Fibroblast of skin of scalp (primary cell): ENCODE data around the gene OR6M1.

Source experiments
- DNase-seq: peaks from one replicate; pipeline ENCODE4 v3.0.0-alpha.2; 2013

The OR6M1 gene

DNA sequence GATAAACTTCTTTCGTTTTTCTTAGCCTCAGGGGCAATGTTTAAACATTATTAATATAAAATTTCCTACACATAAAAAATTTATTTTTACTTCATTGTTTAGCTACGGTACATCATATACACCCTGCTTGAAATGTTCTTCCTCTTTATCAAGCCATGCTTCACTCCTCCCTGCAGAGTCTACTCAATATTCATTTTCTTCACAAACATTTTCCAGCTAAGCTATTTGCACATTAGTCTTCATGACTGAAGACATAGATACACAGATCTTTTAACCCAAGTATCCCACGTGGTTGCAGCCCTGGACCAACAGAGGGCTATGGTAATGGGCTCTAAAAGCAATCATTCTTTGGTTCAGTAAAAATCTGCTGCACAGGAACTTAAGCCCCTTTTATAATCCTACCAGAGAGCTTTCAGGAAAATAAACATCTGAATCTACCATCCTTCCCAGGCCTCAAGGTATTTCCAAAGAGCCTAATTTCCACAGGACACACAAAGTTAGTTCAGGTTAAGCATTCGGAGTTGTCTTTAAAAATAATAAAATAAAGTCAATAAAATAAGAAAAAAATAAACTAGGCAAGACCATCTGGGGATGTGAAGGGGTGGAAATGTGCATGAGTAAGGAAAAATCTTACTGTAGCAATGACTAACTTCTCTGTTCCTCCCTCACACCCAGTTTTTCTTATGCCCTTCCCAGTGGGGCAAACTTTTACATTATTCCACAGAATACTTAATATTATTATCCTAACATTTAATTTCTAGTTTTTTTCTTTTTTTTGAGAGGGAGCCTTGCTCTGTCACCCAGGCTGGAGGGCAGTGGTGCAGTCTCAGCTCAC is 30.2 kb downstream of the OR6M1 start:
- DNase-seq = no peak

DNA sequence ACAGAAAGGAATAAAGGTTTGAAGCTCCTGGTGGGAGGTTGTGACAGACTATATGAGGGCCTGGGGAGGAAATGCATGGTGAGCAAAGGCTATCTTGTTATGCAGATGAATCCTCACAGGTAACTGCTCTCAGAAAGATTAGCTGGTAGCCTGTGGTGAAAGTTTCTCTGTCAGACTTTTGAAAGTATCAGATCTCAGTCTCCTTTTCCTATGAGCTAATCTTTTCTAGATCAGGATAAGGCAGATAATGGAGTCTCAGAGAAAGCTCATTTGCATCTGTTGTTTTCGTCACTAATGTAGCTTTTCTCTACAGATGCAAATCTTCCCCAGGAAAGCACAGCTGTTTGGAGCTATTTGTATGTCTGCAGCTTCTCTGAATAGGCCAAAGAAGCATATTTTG is 30.9 kb downstream of the OR6M1 start:
- DNase-seq = no peak

DNA sequence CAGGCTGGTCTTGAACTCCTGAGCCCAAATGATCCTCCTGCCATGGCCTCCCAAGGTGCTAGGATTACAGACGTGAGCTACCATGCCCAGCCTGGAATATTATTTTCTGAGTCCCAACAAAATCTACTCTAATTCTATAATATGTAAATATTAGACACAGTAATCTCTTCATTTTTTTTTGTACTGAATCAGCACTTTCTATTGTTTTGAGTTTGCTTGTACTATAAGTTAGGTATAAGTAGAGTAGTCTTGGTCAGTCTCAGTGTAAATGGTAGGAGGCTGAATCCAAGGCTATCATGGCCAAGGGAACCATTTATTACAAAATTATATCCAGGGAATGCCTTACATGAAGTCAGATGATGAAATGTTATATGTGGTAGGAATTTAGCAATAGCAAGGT is 32.2 kb downstream of the OR6M1 start:
- DNase-seq = no peak

DNA sequence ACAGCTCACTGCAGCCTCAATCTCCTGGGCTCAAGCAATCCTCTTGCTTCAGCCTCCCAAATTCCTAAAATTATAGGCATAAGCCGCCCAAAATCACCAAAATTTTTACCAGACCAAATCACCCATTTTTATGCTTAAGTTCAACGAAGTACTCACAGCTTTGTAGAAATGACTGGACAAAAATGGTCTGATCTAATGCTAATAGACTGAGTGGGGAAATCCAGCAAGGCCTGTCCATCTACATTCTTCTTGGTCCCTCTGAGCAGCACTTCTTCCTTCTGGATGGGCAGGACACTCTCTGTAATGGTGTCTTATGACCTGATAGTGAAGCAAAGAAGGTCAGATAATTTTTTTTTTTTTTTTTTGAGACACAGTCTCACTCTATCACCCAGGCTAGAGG is 33.1 kb downstream of the OR6M1 start:
- no peak for DNase-seq

DNA sequence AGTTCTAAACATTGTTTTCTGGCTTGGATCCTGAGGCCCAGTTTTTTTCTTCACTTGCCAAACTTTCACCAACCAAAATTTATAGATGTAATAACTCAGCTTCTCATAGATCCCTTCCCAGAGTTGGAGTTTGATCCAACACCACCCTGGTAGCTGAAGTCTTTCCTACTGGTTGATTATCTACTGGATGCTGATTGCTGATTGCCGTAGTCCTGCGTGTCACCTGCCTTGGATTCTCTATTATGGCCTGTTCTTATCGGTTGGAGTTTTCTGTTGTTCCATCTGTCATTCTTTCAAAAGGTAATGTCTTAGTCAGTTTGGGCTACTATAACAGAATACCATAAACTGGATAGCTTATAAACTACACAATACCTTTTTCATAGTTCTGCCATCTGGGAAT is 34.5 kb downstream of the OR6M1 start:
- DNase-seq = no peak

DNA sequence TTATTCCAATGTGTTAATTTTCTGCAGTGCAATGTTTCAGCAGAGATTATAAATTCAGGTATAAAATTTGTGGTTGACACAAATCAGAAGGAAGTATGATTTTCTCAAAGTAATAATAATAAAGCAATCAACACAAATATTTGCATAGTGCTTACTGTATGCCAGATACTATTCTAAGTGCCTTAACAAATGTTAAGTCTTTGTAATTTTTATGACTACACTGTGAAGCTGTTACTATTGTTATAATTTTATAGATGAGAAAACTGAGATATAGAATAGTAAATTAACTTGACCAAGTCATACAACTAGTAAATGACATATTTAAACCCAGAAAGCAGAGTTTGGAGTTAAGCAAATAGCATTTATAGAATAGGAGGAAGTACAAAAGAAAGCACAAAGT is 35.4 kb downstream of the OR6M1 start:
- DNase-seq = no peak

DNA sequence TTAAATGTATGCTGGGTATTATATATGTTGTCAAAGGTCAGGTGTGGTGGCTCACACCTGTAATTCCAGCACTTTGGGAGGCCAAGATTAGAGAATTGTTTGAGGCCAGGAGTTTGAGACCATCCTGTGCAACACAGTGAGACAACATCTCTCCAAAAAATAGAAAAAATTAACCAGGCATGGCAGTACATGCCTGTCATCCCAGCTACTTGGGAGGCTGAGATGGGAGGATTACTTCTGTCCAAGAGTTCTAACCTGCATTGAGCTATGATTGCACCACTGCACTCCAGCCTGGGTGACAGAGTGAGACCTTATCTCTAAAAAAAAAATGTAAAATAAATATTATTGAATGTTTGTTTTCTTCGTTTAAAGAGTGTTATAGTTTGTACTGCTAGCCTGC is 40.5 kb downstream of the OR6M1 start:
- DNase-seq = no peak

DNA sequence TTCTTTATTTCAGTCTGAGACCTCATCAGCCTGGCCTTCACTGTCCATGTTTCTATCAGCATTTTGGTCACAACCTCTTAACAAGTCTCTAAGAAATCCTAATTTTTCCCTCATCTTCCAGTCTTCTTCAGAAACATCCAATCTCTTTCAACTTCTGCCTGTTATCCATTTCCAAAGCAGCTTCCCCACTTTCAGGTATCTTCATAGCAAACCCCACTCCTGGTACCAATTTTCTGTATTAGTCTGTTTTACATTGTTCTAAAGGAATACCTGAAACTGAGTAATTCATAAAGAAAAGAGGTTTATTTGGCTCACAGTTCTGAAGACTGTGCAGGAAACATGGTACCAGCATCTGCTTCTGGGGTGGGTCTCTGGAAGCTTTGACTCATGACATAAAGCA is 43.7 kb downstream of the OR6M1 start:
- no peak for DNase-seq

DNA sequence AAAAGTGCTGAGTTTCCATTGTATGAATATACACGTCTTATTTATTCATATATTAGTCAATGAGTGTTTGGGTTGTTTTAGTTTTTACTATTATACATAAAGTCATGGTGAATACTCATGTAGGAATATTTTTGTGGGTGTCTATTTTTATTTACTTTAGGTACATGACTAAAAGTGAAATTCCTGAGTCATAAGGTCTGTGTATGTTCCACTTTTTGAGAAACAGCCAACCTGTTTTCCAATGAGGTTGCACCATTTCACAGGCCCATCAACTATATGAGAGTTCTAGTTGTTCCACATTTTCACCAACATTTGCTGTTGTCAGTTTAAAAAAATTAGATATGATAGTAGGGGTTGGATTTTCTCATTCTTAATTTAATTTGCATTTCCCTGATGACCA is 45.3 kb downstream of the OR6M1 start:
- DNase-seq = no peak

DNA sequence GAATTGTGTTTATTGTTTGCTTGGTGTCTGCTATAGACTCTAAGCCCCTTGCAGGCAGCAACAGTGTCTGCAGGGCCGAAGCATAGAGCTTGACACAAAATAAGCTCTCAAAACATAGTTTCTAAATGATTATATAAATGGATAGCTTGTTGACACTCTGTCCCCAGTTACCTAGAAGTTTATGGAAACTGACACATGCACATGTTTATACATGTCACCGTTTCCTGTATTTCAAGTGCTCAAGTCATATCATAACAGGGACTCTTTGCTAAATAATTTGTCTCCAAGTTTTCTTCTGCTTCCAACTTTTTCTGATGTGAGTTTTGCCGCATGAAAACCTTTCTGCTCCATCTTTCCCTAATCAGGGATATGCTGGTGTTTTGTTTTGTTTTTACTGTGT is 48.2 kb downstream of the OR6M1 start:
- no peak for DNase-seq

DNA sequence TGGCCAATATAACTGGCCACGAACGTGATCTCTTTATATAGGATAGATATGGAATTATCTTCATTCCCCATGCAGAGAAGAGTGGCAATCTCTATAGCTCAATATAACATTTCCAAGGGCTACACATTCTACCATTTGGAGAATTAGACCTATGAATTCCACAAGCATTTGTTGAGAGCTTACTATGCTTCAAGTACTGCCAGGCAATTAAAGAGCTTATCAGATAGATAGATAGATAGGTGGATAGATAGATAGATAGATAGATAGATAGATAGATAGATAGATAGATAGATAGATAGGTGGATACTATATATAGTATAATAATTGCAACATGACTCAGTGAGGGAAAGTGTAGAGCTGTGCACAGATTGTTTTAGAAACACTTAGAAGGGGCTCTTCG is 50.3 kb downstream of the OR6M1 start:
- DNase-seq = no peak
